ENCODE data around the gene TPM1.

Gene TPM1

GRCh38 chr15:63079947-63080626 lies 37.5 kb downstream of the TPM1 start:
- H3K9me2 ChIP-seq (replicated peaks; ENCODE audit: insufficient read depth, low read length): no peaks in the 10 kb centered on the region
- no peak overlapping the region for H3K9ac ChIP-seq (ENCODE audit: low read length)
- no peaks in the 10 kb centered on the region for H3K27me3 ChIP-seq (ENCODE audit: low read length)
- H3K27ac ChIP-seq (ENCODE audit: low read depth, low read length): no peak overlapping the region
- H4K20me1 ChIP-seq (ENCODE audit: low read depth, low read length): no peaks in the 10 kb centered on the region
- H3K4me2 ChIP-seq (ENCODE audit: low read depth, low read length, poor library complexity, severe bottlenecking): no peak overlapping the region
- H2AFZ ChIP-seq (ENCODE audit: low read depth, low read length, severe bottlenecking): no peak overlapping the region
- no peak overlapping the region for H3K4me3 ChIP-seq (ENCODE audit: insufficient read depth, low read length, poor library complexity, severe bottlenecking)
- H3K36me3 ChIP-seq (ENCODE audit: low read length): no peaks in the 10 kb centered on the region
- H3F3A ChIP-seq (ENCODE audit: insufficient read depth): no peaks in the 10 kb centered on the region
- TF ChIP-seq CTCF (IDR thresholded peaks at IDR 0.05; ENCODE audit: insufficient read depth, low read length, poor library complexity, severe bottlenecking): no peak
- TF ChIP-seq EZH2phosphoT487 (conservative IDR thresholded peaks at IDR 0.05; ENCODE audit: low read length): no peak
- H3K9me3 ChIP-seq (ENCODE audit: insufficient read depth, low read length): no peaks in the 10 kb centered on the region
- H3K79me2 ChIP-seq (ENCODE audit: insufficient read depth, low read length): no peaks in the 10 kb centered on the region

- Histone ChIP-seq H3K4me3 (ENCODE audit: insufficient read depth, low read length, poor library complexity, severe bottlenecking) (no peak overlapping the region), H3K27ac (ENCODE audit: low read depth, low read length) (no peak overlapping the region), H2AFZ (ENCODE audit: low read depth, low read length, severe bottlenecking) (no peak overlapping the region), H3K4me2 (ENCODE audit: low read depth, low read length, poor library complexity, severe bottlenecking) (no peak overlapping the region), H3K9ac (ENCODE audit: low read length) (no peak overlapping the region), H3K27me3 (ENCODE audit: low read length) (no peaks in the 10 kb centered on the region), H4K20me1 (ENCODE audit: low read depth, low read length) (no peaks in the 10 kb centered on the region), H3K9me2 (replicated peaks; ENCODE audit: insufficient read depth, low read length) (no peaks in the 10 kb centered on the region), H3F3A (ENCODE audit: insufficient read depth) (no peaks in the 10 kb centered on the region), H3K9me3 (ENCODE audit: insufficient read depth, low read length) (no peaks in the 10 kb centered on the region), H3K36me3 (ENCODE audit: low read length) (no peaks in the 10 kb centered on the region), H3K79me2 (ENCODE audit: insufficient read depth, low read length) (no peaks in the 10 kb centered on the region)
- TF ChIP-seq CTCF (IDR thresholded peaks at IDR 0.05; ENCODE audit: insufficient read depth, low read length, poor library complexity, severe bottlenecking): no peak
- TF ChIP-seq EZH2phosphoT487 (conservative IDR thresholded peaks at IDR 0.05; ENCODE audit: low read length): no peak
These were observed 38.2 kb downstream of the TPM1 start for GRCh38 chr15:63080634-63081250.

GRCh38 chr15:63082366-63082765 lies 39.8 kb downstream of the TPM1 start:
- no peak overlapping the region for H3K27ac ChIP-seq (ENCODE audit: low read depth, low read length)
- no peaks in the 10 kb centered on the region for H3K9me2 ChIP-seq (replicated peaks; ENCODE audit: insufficient read depth, low read length)
- no peak overlapping the region for H3K4me2 ChIP-seq (ENCODE audit: low read depth, low read length, poor library complexity, severe bottlenecking)
- no peaks in the 10 kb centered on the region for H3K27me3 ChIP-seq (ENCODE audit: low read length)
- no peaks in the 10 kb centered on the region for H3F3A ChIP-seq (ENCODE audit: insufficient read depth)
- no peak for TF ChIP-seq EZH2phosphoT487 (conservative IDR thresholded peaks at IDR 0.05; ENCODE audit: low read length)
- H3K36me3 ChIP-seq (ENCODE audit: low read length): no peaks in the 10 kb centered on the region
- H3K9me3 ChIP-seq (ENCODE audit: insufficient read depth, low read length): no peaks in the 10 kb centered on the region
- no peaks in the 10 kb centered on the region for H4K20me1 ChIP-seq (ENCODE audit: low read depth, low read length)
- no peak overlapping the region for H2AFZ ChIP-seq (ENCODE audit: low read depth, low read length, severe bottlenecking)
- no peak overlapping the region for H3K4me3 ChIP-seq (ENCODE audit: insufficient read depth, low read length, poor library complexity, severe bottlenecking)
- H3K79me2 ChIP-seq (ENCODE audit: insufficient read depth, low read length): no peaks in the 10 kb centered on the region
- H3K9ac ChIP-seq (ENCODE audit: low read length): no peak overlapping the region

- Histone ChIP-seq H2AFZ (ENCODE audit: low read depth, low read length, severe bottlenecking) (no peak overlapping the region), H3K4me3 (ENCODE audit: insufficient read depth, low read length, poor library complexity, severe bottlenecking) (no peak overlapping the region), H3K4me2 (ENCODE audit: low read depth, low read length, poor library complexity, severe bottlenecking) (no peak overlapping the region), H3F3A (ENCODE audit: insufficient read depth) (no peaks in the 10 kb centered on the region), H3K9me3 (ENCODE audit: insufficient read depth, low read length) (no peaks in the 10 kb centered on the region), H3K79me2 (ENCODE audit: insufficient read depth, low read length) (no peaks in the 10 kb centered on the region), H3K9ac (ENCODE audit: low read length) (no peak overlapping the region), H4K20me1 (ENCODE audit: low read depth, low read length) (no peaks in the 10 kb centered on the region), H3K27me3 (ENCODE audit: low read length) (no peaks in the 10 kb centered on the region), H3K27ac (ENCODE audit: low read depth, low read length) (no peak overlapping the region), H3K36me3 (ENCODE audit: low read length) (no peaks in the 10 kb centered on the region), H3K9me2 (replicated peaks; ENCODE audit: insufficient read depth, low read length) (no peaks in the 10 kb centered on the region)
- TF ChIP-seq EZH2phosphoT487 (conservative IDR thresholded peaks at IDR 0.05; ENCODE audit: low read length) (no peak), CTCF (IDR thresholded peaks at IDR 0.05; ENCODE audit: insufficient read depth, low read length, poor library complexity, severe bottlenecking) (no peak)
These were observed 40.5 kb downstream of the TPM1 start for GRCh38 chr15:63083044-63083443.

Measured in SU-DHL-6 (cell line).